K562 treated with DMSO at 1 percent for 4 hours (cell line): ENCODE data around the gene GINS2. TPM values are rescaled to one million over a fixed set of nuclear protein-coding genes. Genes with fewer than 3 reads are reported as not detected.

ENCODE experiments used
- total RNA-seq: library from RNA; unstranded; fragments of 300-600 nt; gene quantifications from 2 replicates; pipeline ENCODE4 v1.2.3, GENCODE V29; 2022; ENCODE audit not compliant: insufficient read depth

The GINS2 gene
- total RNA-seq = 19.1 and 19.4 TPM in 2 replicates

DNA sequence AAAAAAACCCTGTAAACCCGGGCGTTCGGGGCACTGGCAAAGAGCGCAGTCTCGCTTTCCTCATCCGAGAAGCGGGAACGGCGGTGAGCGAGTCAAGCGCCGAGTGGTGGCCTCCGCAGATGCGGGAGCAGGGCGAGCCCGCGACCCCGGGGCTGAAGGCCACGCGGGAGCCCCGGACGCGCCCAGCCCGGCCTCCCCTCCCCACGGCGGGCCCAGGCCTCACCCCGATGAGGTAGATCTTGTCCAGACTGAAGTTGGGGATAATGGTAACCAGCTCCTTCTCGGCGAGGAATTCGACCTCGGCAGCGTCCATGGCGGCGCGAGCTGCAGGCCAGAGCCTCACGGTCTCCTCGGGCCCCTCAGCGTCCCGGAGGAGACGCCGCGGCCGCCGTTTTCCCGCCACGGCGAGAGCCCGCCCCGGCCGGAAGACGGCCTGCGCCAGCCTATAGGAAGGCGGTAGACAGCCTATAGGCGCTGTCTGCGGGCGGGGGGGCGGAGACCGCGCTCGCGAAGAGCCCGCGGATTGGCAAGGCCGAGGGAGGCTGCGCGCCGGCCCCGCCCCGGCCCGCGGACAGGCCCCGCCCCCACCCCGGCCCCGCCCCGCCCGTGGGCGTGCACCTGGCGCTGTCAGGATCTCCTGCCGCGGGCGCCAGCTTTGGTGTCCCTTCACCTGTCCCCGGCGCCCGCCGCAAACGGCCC, at the start of gene GINS2:
Gene GINS2, minus strand, starts transcription at position 369 of the 699 bp plus-strand sequence. Its CDS starts 56 bp downstream, at position 313.

Other genes with a start within 250 kb of the GINS2 start
- 79.6 and 95.4 TPM in 2 replicates for gene GSE1, start 75.6 kb downstream of the GINS2 start, total RNA-seq
- gene C16orf74, start 62.1 kb upstream of the GINS2 start, total RNA-seq = not detected in 2 replicates
- 31.9 and 32.5 TPM in 2 replicates for gene EMC8, start 110.6 kb upstream of the GINS2 start, total RNA-seq
- 1,630 and 1,636 TPM in 2 replicates for gene COX4I1, start 110.7 kb upstream of the GINS2 start, total RNA-seq
- gene IRF8, start 210.2 kb upstream of the GINS2 start, total RNA-seq = not detected in 2 replicates